ENCODE measurements around the gene NET1. TPM values are rescaled to one million over a fixed set of nuclear protein-coding genes. Genes with fewer than 3 reads are reported as not detected.
"Not testable (repeated sequence)": the region's sequence is repeated elsewhere in the genome, so short reads cannot be mapped to it uniquely, and the experiment has no call there.

Gene NET1
- total RNA-seq, 1 donor from 2014 or later = 51.4 TPM

DNA sequence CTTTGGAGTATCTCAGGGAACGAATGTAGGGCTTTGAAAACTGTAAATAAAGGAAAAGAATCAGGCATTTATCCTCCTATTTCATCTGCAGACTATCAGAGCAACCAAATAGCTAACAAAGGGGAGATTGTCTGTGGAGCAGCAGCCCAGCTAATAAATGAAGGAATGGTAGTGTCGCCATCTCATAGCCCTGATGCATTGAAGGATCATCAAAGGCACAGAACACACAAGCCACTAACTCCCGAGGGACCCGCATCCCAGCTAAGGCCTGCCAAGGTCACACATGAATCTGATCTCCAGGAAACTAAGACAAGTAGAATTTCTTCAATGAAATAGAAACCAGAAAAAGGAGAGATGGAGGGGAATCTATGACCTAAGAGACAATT is 48.8 kb downstream of the NET1 start:
- intact Hi-C loops (cut with micrococcal nuclease) = no loop called here

DNA sequence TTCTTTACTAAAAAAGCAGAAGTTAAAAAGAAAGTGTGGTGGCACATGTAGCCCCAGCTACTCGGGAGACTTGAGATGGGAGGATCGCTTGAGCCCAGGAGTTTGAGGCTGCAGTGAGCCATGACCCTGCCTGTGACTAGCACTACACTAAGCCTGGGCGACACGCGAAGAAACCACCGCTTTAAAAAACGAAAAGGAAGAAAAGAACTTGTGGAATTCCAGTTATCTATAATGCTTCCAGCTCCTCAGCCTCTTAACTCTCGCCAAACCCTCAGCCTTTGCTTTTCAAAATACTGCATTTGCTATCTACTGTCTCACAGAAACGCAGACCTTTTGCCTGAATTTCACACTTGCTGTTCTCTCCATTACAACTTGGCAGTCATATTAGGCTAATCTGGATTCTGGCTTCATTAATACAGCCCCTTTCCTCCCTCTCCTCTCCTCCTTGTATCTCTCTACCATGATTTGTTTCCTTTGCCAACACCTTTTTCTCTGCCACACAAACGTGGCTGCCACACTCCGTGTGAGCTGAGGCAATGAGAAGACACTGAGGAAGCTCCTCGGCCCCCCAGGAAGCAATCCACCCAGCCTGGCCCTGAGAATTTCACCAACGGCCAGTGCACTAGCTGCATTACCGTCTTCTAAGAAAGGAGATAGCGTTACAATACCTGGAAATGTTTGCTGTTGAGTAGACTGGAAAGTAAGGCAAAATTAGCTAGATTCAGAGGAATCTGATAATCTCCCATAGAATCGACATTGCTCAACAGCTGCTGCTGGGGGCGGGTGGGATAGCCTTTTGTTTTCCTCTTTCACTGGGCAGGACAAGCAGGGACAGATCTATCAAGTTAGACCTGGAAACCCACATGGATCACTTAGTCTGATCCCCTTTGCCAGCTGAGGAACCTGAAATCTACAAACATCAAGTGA is 49.8 kb downstream of the NET1 start:
- intact Hi-C loops (cut with micrococcal nuclease) = no loop called here

DNA sequence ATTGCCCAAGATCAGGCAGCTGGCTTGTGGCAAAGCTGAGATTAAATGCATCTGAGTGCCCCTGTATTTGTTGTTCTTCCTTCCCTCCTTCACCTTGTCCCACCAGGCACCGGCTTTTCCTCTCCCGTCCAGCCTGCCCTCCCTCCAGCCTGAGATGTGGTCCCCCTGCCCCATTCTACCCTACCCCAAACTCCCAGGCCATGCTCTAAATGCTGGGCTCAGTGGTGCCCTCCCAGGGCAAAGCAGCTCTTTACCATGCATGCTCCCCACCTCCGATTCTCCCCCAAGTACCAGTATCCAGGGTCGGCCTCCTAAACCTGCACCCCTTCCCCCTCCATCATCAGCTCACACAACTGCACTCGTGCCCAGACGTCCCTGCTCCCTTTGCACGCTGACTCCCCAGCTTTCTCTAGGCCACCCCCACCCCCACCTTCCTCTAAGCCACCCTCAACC is 50.5 kb downstream of the NET1 start:
- intact Hi-C loops (cut with micrococcal nuclease) = no loop called here

DNA sequence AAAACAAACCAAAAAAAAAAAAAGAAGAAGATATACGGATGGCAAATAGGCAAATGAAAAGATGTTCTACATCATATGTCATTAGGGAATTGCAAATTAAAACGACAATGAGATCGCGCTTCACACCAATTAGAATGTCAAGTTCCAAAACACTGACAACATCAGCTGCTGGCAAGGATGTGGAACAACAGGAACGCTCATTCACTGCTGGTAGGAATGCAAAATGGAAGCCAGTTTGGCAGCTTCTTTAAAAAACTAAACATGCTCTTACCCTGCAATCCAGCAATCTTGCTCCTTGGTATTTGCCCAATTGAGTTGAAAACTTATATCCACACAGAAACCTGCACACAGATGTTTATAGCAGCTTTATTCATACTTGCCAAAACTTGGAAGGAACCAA is 52.2 kb downstream of the NET1 start:
- intact Hi-C loops (cut with micrococcal nuclease) = no loop called here

DNA sequence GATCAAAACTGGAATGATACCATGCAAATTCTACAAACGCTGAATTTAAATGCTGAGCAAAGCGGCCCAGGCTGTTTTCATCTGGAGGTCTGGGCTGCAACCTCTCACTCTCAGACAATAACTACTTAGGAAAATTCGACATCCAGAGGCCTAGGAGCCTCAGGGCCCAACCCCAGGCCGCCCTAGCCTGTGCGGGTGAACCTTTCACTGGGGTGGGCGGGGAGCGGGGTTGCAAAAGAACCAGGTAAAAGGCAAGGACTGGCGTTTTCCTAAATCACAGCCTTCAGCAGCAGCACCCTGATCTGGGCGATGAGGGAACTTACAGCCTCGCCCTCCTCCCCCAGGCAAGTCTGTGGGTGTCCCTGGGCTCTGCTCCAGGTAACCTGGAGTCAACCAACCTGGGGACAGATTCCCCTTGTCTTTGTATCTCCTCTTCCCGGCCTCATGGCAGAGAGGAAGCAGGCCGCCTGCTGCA is 53.7 kb downstream of the NET1 start:
- intact Hi-C loops (cut with micrococcal nuclease) = no loop called here

DNA sequence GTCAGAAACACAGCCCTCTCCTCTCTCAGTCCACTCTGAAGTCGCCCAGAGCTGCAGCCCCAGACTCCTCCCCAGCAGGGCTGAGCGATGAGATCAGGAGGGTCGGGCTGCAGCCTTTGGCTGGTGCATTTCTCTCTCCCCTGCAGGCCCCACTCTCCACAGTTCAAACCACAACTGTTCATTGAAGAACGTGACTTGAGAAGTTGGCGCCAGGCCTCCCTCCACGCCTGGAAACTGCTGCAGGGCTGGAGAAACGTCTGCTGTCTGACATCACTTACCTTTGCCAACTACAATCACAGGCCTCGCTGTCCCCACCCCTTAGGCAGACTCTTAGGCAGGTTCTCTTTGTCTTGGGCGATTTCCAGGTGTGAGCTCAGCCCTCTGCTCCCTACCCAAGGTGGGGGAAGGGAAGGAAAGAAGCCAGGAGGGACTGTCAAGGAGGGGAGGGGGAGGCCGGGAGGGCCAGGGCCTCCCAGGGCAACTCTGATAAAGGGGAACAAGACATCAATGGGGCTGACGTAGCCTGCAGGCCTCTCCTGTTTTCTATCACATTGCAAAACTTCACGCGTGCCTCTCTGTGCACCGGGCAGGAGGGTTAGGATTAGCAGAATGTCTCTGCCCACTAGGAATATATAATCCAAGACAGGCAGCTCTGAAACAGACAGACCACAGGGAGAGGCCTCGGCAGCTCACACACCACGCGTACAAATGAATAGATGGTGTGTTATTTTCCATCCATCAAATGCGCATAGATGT is 54.3 kb downstream of the NET1 start:
- intact Hi-C loops (cut with micrococcal nuclease) = no loop called here

DNA sequence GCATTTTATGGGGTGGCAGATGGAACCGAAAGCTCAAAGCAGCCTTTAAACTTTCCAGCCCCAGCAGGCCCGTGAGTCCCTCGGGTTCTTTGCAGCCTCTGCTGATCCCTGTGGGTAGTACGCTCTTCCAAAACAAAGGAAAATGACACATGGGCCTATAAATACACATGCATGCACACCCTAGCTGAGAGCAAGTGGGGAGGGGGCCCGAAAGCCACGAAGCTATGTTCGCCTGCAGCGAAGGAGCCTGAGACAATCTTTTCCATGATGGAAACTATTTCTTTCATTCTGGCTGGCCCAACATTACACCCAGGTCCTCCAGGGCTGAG is 54.8 kb downstream of the NET1 start:
- intact Hi-C loops (cut with micrococcal nuclease) = no loop called here

DNA sequence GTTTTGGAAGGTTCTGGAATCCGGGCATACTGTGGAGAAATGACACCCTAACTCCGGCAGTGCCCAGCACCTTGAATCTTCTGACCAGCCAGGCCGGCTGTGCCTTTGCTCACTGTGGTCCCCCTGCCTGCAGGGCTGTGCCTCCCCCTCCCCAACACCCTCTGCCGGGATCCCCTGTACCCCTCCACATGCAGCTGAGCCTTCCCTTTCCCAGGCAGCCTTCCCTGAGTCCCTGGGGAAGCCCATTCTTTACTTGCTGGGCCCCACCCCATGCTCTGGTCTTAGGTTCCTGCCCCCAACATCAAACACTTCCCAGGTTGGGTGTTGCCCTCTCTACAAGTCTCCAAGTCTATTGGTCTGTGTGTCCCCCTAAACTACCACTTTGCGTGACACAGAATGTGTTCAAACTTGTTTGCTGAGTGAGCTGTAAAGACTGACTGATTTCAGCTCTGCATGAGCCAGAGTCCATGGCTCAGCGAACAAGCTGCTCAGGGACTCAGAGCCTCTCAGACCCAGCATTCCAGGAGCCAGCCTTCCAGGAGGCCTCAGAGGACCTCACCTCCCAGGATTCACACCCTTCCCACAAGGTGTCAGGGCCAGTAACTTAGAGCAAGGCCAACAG is 55.4 kb downstream of the NET1 start:
- intact Hi-C loops (cut with micrococcal nuclease) = no loop called here

DNA sequence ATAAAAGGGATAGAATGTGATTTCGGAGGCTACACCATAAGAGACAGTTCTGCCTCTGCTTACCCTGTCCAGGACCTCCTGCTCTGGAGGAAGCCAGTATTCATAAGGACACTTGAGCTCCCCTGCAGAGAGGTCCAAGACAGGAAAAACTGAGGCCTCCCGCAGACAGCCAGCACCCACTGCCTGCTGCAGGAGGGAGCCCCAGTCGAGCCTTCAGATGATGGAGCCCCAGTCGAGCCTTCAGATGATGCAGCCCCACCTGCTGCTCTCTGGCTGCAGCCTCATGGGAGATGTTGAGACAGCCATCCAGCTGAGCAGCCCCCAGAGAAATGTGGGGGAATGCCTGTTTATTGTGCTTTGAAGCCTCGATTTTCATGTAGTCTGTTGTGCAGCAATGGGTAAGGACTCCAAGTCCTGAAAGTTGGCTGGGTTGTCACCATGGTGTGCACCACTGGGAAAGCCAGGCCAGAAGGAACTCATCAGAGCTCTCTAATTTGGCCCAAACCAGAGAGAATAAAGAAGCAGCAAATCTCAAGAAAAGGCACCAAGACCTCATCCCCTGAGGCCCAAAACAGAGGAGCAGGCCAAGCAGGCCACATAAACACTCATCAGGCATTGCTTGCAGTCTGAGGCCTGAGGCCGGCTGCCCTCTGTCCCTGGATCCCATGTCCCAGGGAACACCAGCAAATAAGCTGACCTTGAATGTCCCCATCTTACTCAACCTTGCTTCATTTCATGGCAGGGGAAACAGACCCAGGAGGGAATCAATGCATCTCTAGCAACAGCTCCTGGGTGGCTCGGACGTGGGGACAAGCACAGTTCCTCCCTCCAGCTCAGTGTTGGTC is 56.1 kb downstream of the NET1 start:
- intact Hi-C loops (cut with micrococcal nuclease) = no loop called here

DNA sequence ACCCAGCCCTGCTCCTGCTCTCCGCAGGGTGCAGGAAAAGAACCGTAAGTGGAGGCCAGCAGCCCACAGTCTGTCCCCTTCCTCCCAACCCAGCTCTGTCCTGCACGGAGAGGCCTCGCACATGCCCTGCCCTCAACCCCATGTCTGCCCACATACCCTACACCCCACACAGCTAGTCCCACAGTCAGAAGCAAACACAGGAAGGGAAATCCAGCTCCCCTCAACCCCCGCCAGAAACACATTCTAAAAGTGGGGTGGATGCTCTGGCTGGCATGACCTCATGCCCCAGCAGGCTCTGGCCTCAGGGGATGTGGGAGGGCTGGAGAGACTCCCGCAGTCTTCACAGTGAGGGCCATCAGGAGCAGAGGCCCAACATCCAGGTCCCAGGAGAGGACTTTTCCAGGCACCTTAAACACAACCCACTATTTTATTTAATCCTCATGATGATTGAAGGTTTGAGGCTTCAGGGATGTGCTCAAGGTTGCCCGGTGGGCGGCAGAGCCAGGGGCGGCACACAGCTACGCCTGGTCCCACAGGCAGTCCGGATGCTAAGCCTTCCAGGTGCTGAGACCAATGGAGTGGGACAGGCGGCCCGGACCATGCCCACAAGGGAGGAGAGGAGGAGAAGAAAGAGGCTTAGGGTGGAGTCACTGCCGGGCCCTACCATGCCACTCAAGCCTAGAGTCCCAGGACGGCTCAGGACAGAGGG is 57.1 kb downstream of the NET1 start:
- intact Hi-C loops (cut with micrococcal nuclease) = no loop called here

DNA sequence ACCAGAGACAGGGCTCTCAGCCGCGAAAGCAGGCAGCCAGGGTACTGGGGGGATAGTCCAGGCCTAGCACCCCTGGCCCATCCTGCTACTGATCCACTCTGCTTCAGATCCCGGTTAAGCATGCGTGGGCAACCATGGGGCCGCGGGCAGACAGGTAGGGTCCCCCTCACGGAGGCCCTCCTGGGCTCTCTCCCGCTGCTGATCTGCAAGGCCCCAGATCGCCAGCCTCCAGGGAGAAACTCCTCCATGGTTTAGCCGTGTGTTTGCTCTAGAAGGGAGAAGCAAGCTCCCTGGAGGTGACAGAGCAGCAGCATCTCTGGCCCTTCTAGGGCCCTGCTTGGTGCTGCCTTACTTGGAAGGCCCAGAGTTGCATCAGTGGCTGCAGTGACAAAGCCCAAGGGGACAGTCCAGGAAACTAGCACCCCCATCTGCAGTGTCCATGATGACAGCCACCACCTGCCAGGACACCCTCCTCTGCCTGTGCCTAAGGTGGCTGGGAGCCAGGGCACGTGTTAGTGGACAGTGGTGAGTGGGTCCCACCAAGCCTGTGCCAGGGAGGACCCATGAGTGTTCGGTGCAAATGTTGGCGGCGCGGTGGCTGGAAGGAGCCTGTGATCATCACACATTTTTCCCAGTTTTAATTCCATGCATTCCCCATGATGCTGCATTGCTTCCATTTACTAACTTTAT is 57.9 kb downstream of the NET1 start:
- intact Hi-C loops (cut with micrococcal nuclease) = no loop called here

DNA sequence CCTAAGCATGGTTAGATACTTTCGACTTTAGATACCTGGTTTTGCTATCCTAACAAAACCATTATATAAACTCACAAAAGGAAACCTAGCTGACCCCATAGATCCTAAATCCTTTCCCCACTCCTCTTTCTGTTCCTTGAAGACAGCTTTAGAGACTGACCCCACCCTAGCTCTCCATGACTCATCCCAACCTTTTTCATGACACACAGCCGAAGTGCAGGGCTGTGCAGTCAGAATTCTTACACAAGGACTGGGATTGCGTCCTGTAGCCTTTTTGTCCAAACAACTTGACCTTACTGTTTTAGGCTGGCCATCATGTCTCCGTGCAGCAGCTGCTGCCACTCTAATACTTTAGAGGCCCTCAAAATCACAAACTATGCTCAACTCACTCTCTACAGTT is 62.3 kb downstream of the NET1 start:
- intact Hi-C loops (cut with micrococcal nuclease) = not testable (repeated sequence)

DNA sequence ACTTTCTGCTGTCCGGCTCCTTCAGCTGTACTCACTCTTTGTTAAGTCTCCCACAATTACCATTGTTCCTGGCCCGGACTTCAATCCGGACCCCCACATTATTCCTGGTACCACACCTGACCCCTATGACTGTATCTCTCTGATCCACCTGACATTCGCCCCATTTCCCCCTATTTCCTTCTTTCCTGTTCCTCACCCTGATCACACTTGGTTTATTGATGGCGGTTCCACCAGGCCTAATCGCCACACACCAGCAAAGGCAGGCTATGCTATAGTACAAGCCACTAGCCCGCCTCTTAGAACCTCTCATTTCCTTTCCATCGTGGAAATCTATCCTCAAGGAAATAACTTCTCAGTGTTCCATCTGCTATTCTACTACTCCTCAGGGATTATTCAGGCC is 62.7 kb downstream of the NET1 start:
- intact Hi-C loops (cut with micrococcal nuclease) = not testable (repeated sequence)

DNA sequence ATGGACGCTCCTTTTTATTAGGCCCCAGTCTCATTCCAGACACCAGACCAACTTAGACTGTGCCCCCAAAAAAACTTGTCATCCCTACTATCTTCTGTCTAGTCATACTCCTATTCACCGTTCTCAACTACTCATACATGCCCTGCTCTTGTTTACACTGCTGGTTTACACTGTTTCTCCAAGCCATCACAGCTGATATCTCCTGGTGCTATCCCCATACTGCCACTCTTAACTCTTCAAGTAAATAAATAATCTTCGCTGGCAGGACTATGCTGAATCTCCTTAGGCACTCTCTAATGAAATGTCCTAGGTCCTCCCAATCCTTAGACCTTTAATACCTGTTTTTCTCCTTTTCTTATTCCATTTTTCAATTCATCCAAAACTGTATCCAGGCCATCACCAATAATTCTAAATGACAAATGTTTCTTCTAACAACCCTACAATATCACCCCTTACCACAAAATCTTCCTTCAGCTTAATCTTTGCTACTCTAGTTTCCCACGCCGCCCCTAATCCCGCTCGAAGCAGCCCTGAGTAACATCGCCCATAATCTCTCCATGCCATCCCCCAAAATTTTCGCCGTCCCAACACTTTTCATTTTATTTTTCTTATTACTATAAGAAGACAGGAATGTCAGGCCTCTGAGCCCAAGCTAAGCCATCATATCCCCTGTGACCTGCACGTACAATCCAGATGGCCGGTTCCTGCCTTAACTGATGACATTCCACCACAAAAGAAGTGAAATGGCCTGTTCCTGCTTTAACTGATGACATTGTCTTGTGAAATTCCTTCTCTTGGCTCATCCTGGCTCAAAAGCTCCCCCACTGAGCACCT is 63.8 kb downstream of the NET1 start:
- intact Hi-C loops (cut with micrococcal nuclease) = not testable (repeated sequence)

DNA sequence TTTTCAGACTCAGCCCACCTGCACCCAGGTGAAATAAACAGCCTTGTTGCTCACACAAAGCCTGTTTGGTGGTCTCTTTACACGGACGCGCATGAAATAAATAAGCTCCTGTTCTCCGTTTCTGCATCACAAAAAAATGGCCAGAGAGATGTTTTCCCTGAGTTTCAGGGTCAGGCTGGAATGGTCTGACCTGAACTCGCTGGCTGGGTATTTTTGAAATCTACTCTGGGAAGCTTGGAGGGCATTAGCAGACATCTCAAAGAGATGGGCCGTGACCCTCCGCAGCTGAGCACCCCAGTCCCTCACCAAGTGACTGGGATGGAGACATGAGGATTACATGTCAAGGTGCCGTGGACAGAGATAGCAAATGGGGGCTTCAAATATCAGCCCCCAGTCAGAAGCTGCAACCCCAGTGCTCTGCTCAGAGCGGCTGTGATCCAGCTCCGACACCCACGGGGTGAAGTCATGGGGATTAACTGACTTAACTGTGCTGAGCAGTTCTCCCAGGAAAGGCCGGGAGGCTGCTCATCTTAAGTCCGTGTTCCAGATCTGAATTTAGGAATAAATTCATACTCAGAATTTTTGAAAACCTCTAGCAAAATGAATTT is 64.7 kb downstream of the NET1 start:
- intact Hi-C loops (cut with micrococcal nuclease) = no loop called here

DNA sequence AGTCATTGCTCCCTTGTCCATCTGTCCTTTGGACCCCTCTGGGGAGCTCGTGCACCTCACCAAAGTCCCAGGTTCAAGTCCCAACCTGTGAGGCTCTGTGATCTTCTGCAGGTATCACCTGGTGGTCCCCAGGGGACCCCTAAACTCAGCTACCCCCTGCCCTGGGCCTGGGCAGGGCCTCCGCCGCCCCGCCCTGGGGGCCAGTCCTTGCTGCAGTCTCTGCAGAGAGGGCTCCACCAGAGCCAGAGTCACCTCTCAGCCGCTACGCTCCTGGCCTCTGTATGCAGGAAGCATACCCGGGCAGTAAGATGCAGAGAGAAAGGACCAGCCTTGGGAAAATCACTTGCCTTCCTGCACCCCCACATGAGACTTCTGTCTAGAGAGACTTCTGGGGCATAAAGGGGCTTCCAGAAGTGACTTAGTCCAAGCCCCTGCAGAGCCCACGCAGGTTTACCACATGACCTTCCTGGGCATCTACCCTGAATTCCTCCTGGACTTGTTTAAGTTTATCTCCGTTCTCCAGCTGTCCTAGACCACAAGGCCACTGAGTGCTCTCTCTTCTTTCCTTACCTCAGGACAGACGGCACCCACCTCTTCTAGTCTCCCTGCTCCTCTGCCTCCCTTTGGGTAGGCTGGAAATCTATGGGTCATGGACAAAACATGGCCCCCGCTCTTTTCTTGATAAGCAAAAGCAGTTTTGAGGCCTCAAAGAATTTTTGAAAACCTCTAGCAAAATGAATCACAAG is 65.8 kb downstream of the NET1 start:
- intact Hi-C loops (cut with micrococcal nuclease) = no loop called here

DNA sequence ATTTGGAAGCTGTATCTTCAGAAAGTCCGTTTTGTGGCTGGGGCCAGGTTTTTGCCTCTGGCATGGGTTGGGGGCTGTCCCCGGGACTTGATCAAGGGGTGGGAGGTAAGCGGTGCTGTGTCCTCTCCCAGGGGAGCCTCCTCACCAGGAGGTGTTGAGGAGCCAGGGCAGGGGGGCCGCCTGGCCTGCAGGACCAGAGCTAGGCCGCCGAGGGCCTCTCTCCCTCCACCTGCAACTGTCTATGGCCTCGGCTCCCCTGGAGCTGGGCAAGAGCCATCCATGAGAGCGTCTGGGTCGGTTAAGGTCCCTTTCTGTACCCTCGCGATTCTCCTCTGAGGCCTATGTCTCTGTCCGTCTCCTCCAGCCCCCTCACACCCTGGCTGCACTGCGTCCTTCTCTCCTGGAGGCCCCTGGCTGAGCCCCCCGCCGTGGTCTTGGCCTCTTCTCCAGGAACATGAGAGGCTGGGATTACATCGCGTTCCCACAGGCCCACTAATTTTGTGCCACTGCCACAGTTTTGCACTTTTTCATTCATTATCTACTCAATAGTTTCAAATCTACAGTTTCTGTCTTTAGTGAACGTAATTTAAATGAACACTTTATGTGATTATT is 66.4 kb downstream of the NET1 start:
- intact Hi-C loops (cut with micrococcal nuclease) = no loop called here
